Transverse colon (tissue), 4 donors: Measurements from ENCODE around the gene GPR32. TPM values are rescaled to one million over a fixed set of nuclear protein-coding genes. Genes with fewer than 3 reads are reported as not detected.
"Not testable (repeated sequence)": the region's sequence is repeated elsewhere in the genome, so short reads cannot be mapped to it uniquely, and the experiment has no call there.

ENCODE experiments used
- DNase-seq: peaks from one replicate; pipeline ENCODE4 v3.0.0-alpha.2; 2019
- H3K27ac ChIP-seq, 4 donors: fragments of 200-600 bp; sonication (generic); 2 replicates each; pipeline ENCODE4 v1.5.1; 2016 to 2018; ENCODE audit warnings: inconsistent platforms in 4 of 4
- H3K27me3 ChIP-seq: fragments of 200-600 bp; sonication (generic); 2 replicates; pipeline ENCODE4 v1.5.1; 2017; ENCODE audit warnings: inconsistent platforms
- H3K36me3 ChIP-seq, 4 donors: fragments of 200-600 bp; sonication (generic); 2 replicates each; pipeline ENCODE4 v1.5.1; 2017 to 2019; ENCODE audit warnings: inconsistent platforms in 4 of 4
- H3K4me1 ChIP-seq, 4 donors: fragments of 200-600 bp; sonication (generic); 2 replicates each; pipeline ENCODE4 v1.5.1; 2017 to 2020; ENCODE audit warnings: inconsistent platforms in 4 of 4
- H3K4me3 ChIP-seq, 4 donors: fragments of 200-600 bp; sonication (generic); 1 replicate in 1 of 4; 2 replicates in 3 of 4; pipeline versions ENCODE4 v1.5.1 to v1.6.1; 2017 to 2019; ENCODE audit warnings: inconsistent platforms in 4 of 4
- H3K9me3 ChIP-seq, 2 donors: fragments of 200-600 bp; sonication (generic); 2 replicates each; pipeline ENCODE4 v1.5.1; 2017 to 2019; ENCODE audit warnings: inconsistent platforms in 2 of 2
- EP300 ChIP-seq: sonication (generic); formaldehyde crosslinking; IDR thresholded peaks from one replicate; pipeline ENCODE4 v1.6.1; 2017; ENCODE audit warnings: antibody characterized with exemption, low read depth
- POLR2A ChIP-seq: fragments of 450-650 bp; IDR thresholded peaks from one replicate; pipeline ENCODE4 v1.6.1; 2016; ENCODE audit warnings: antibody characterized with exemption, mild to moderate bottlenecking, moderate library complexity
- POLR2AphosphoS5 ChIP-seq, 3 donors: sonication (generic); formaldehyde crosslinking; IDR thresholded peaks; one replicate each; pipeline ENCODE4 v1.6.1; 2016; ENCODE audit warnings: antibody characterized with exemption in 3 of 3
- WGBS, 2 donors: methylation state at CpG; one replicate each; pipeline ENCODE4 v1.1.5; 2018; ENCODE audit warnings: low coverage in 1 of 2; 5-methylcytosine and 5-hydroxymethylcytosine counted together
- in situ Hi-C, 4 donors: fragments of 200-750 bp; cut with MboI; loops; one replicate each; pipeline versions ENCODE4 v1.15.0 to v1.15.1; 2017; ENCODE audit warnings: low sequenced_read_pairs in 3 of 4, low pct_ligation_motif_present in 1 of 4, low pct_unique_long_range_greater_than_20kb in 1 of 4
- intact Hi-C: fragments of 100-400 bp; cut with DNase I; formaldehyde crosslinking; loops from one replicate; pipeline ENCODE4 v1.15.1; 2023; ENCODE audit warnings: low total_unique reads
- total RNA-seq, 4 donors: library from RNA; depleted of rRNA; stranded (reverse); fragments of >200 nt; gene quantifications; one replicate each; pipeline ENCODE4 v1.1.0, GENCODE V29; 2016
- TF ChIP-seq, protein P1 (sequence below), 5 experiments: fragments of 200-600 bp in 3 of 5; fragments of 450-650 bp in 2 of 5; sonication (generic) in 3 of 5; IDR thresholded peaks; 1 replicate in 2 of 5; 2 replicates in 3 of 5; pipeline ENCODE4 v1.5.1; 2016 to 2017; ENCODE audit warnings: antibody characterized with exemption in 5 of 5, inconsistent platforms in 3 of 5, mild to moderate bottlenecking in 2 of 5, moderate library complexity in 1 of 5

GPR32 gene
- total RNA-seq, 4 donors from 2014 or later = not detected

DNA sequence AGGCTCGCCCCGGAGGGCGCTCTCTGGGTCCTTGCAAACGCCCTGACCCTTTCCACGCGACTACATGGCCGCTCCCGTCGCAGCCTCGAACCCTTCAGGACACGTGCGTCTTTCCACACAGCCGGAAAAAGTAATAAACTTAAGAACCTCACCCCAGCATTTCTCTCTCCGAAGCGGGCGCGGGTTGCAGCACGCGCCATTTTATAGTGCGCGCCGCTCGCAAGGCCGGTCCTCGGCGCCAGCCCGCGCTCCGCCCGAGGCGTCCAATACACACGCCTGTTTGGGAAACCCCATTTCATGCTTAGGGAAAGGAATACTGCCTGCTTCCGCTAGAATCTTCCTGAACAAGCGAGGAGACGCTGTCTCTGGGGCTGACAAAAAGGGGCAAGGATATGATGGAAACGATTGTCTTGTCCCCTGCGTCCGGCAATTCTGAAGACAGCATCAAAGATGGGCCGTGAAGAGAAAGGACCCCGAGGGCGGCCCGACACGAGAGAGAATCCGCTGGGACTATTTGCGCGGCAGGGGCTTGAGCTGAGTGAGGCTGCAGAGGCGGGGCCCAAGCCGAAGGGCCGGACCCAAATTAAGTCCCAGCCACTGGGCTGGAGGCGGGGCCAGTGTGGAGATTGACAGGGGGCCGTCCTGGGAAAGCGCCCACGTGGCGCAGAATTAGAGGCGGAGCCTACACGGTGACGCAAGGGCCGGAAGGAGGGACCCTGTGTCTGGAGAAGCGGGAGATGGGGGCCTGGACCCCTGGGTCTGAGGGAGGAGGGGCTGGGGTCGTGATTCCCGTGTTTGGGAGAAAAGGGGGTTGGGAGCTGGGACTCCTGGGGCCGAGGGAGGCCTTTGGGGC lies 34.4 kb downstream of the GPR32 start:
- no peaks in the 10 kb centered on the region for H3K9me3 ChIP-seq
- 0% methylated on average over 62 of the region's 62 CpGs; no CpG with 5 or more reads in 1 of the 2 donors for WGBS, 2 donors
- peak overlapping the region; percentile 68 to 99 (median 94) for H3K4me3 ChIP-seq
- peaks cover 6 to 26% (median 22%) of the 10 kb centered on the region in 4 donors for H3K4me1 ChIP-seq
- no peak for TF ChIP-seq EP300
- TF ChIP-seq POLR2AphosphoS5 (IDR thresholded peaks at IDR 0.05) = peak; percentile 44 to 90 (median 84)
- peak; percentile 84 for TF ChIP-seq POLR2A
- TF ChIP-seq, protein P1, sequence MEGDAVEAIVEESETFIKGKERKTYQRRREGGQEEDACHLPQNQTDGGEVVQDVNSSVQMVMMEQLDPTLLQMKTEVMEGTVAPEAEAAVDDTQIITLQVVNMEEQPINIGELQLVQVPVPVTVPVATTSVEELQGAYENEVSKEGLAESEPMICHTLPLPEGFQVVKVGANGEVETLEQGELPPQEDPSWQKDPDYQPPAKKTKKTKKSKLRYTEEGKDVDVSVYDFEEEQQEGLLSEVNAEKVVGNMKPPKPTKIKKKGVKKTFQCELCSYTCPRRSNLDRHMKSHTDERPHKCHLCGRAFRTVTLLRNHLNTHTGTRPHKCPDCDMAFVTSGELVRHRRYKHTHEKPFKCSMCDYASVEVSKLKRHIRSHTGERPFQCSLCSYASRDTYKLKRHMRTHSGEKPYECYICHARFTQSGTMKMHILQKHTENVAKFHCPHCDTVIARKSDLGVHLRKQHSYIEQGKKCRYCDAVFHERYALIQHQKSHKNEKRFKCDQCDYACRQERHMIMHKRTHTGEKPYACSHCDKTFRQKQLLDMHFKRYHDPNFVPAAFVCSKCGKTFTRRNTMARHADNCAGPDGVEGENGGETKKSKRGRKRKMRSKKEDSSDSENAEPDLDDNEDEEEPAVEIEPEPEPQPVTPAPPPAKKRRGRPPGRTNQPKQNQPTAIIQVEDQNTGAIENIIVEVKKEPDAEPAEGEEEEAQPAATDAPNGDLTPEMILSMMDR (IDR thresholded peaks at IDR 0.05) = no peak
- no peaks in the 10 kb centered on the region for H3K27me3 ChIP-seq
- DNase-seq = peak; percentile 98
- no peaks in the 10 kb centered on the region for H3K36me3 ChIP-seq
- in situ Hi-C loops (no loop called here), intact Hi-C loops (no loop called here)
- H3K27ac ChIP-seq = peak overlapping the region; percentile 91 to 97 (median 95)

DNA sequence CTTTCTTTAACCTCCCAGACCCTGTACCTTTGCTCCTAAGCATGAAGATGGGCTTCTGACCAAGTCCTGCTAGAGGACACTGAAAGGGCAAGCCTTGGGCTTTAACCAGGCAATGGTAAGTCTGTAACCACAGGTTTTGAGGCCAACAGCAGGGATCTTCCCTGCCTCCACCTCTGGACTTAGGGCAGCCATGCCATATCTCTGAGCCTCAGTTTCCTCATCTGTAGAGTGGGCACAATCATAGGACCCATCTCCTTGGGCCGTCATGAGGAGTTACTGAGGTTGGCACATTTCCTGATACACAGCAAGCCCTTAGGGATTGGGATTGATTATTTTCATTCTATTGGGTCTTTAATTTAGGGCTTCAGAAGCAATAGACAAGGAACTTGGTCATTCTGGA lies 38.6 kb downstream of the GPR32 start:
- peaks cover 1 to 9% (median 7%) of the 10 kb centered on the region in 4 donors for H3K4me1 ChIP-seq
- H3K27me3 ChIP-seq = no peaks in the 10 kb centered on the region
- intact Hi-C loops (no loop called here), in situ Hi-C loops (no loop called here)
- H3K9me3 ChIP-seq = no peaks in the 10 kb centered on the region
- no peaks in the 10 kb centered on the region for H3K36me3 ChIP-seq
- WGBS, 2 donors = 55% methylated on average over 1 of the region's 1 CpG; no CpG with 5 or more reads in 1 of the 2 donors
- H3K27ac ChIP-seq = no peak overlapping the region
- TF ChIP-seq POLR2AphosphoS5 (IDR thresholded peaks at IDR 0.05) = no peak
- no peak for TF ChIP-seq EP300
- TF ChIP-seq POLR2A = no peak
- TF ChIP-seq, protein P1 (IDR thresholded peaks at IDR 0.05) = no peak
- no peak for DNase-seq
- H3K4me3 ChIP-seq = no peak overlapping the region

GRCh38 chr19:50811622-50812238 lies 41.5 kb downstream of the GPR32 start:
- in situ Hi-C loops, intact Hi-C loops: not testable (repeated sequence)
- 90% methylated on average over 3 of the region's 3 CpGs; no CpG with 5 or more reads in 1 of the 2 donors for WGBS, 2 donors

GRCh38 chr19:50812474-50812873 lies 42.2 kb downstream of the GPR32 start:
- 76% methylated on average over 3 of the region's 3 CpGs; no CpG with 5 or more reads in 1 of the 2 donors for WGBS, 2 donors
- H3K27me3 ChIP-seq = peaks cover 13% of the 10 kb centered on the region

More at GRCh38 chr19:50811622-50812238, 41.5 kb downstream of the GPR32 start:
- H3K36me3 ChIP-seq, H3K27ac ChIP-seq, H3K9me3 ChIP-seq, H3K4me3 ChIP-seq, H3K4me1 ChIP-seq, H3K27me3 ChIP-seq, DNase-seq: not testable (repeated sequence)

More at GRCh38 chr19:50812474-50812873, 42.2 kb downstream of the GPR32 start:
- Histone ChIP-seq H3K9me3 (no peaks in the 10 kb centered on the region), H3K4me3 (no peak overlapping the region), H3K36me3 (no peaks in the 10 kb centered on the region), H3K4me1 (no peaks in the 10 kb centered on the region), H3K27ac (no peak overlapping the region)
- TF ChIP-seq, protein P1 (IDR thresholded peaks at IDR 0.05) = no peak
- TF ChIP-seq POLR2AphosphoS5 (IDR thresholded peaks at IDR 0.05) (no peak), EP300 (no peak), POLR2A (no peak)
- intact Hi-C loops (no loop called here), in situ Hi-C loops (no loop called here)
- DNase-seq = no peak
